ENCODE data around the gene OR6Q1. TPM values are rescaled to one million over a fixed set of nuclear protein-coding genes. Genes with fewer than 3 reads are reported as not detected.

OR6Q1 gene
- total RNA-seq, 1 donor from 2014 or later = not detected

DNA sequence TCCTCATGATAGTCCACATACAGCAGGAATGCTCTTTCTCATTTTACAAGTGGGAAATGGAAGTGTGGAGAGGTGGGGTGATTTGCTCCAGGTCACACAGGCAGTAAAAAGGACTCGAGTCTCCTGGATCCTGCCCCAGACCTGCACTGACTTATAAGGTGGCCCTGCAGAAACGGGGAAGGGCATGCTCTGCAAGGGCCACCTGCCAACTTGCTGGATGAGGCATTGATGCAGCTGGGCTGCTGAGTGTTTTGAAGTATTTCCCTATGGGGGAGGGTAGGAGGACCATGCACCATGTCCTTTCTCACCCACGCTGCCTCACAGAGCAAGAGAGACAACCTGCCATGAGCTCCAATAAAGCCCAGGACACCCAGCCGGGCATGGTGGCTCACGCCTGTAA, 36.9 kb downstream of the OR6Q1 start:
- Histone ChIP-seq H3K4me3 (no peak overlapping the region), H3K27ac (no peak overlapping the region), H3K27me3 (ENCODE audit: low read depth) (no peaks in the 10 kb centered on the region), H3K4me1 (no peaks in the 10 kb centered on the region), H3K9me3 (no peaks in the 10 kb centered on the region), H3K36me3 (no peaks in the 10 kb centered on the region)
- TF ChIP-seq, protein P1, sequence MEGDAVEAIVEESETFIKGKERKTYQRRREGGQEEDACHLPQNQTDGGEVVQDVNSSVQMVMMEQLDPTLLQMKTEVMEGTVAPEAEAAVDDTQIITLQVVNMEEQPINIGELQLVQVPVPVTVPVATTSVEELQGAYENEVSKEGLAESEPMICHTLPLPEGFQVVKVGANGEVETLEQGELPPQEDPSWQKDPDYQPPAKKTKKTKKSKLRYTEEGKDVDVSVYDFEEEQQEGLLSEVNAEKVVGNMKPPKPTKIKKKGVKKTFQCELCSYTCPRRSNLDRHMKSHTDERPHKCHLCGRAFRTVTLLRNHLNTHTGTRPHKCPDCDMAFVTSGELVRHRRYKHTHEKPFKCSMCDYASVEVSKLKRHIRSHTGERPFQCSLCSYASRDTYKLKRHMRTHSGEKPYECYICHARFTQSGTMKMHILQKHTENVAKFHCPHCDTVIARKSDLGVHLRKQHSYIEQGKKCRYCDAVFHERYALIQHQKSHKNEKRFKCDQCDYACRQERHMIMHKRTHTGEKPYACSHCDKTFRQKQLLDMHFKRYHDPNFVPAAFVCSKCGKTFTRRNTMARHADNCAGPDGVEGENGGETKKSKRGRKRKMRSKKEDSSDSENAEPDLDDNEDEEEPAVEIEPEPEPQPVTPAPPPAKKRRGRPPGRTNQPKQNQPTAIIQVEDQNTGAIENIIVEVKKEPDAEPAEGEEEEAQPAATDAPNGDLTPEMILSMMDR (IDR thresholded peaks at IDR 0.05) = no peak
- intact Hi-C loops (cut with DNase I) = no loop called here
- ATAC-seq (no peak), DNase-seq (no peak)

DNA sequence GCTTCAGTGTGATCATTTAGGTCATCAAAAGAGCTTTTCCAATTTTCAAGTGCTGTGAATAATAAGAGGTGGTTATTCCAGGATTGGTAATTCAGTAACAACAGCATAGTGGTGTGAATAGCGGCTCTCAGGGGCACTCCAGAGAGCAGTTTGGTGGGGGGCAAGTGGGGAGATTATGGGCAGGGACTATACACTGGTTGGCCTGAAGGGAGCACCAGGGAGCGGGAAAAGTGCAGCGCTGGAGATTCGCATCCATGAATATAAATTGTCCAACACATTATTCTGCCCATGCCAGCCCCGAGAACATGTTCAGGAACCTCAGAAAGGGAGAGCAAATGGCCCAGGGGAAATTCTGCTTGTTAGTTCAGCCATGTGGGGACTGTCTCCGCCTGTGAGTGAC, 37.9 kb downstream of the OR6Q1 start:
- intact Hi-C loops (cut with DNase I) = no loop called here
- TF ChIP-seq, protein P1 (IDR thresholded peaks at IDR 0.05) = no peak

DNA sequence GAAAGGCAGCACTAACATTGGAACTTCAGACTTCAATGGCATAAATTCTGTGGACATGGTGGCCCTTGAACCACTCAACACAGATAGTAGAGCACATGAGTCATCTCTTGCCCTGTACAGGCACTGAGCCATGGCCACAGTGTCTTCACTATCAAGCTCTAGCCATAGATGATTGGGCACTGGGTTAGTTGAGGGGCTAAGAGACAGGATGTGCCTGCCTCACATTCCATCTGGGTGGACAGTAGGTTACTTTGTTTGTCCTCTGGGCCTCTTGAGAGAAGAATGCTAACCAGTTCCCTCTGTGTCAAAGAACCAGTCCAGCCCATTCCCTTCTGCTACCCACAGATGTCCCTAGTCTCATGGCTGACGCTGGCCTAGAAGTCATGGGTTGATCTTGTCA, 39.8 kb downstream of the OR6Q1 start:
- Histone ChIP-seq H3K27ac (no peak overlapping the region), H3K4me1 (no peaks in the 10 kb centered on the region), H3K4me3 (no peak overlapping the region), H3K27me3 (ENCODE audit: low read depth) (no peaks in the 10 kb centered on the region), H3K9me3 (no peaks in the 10 kb centered on the region), H3K36me3 (no peaks in the 10 kb centered on the region)
- DNase-seq (no peak), ATAC-seq (no peak)
- intact Hi-C loops (cut with DNase I) = no loop called here
- TF ChIP-seq, protein P1 (IDR thresholded peaks at IDR 0.05) = no peak

More for the DNA sequence above, 37.9 kb downstream of the OR6Q1 start:
- ATAC-seq = no peak
- Histone ChIP-seq H3K4me3 (no peak overlapping the region), H3K27me3 (ENCODE audit: low read depth) (no peaks in the 10 kb centered on the region), H3K36me3 (no peaks in the 10 kb centered on the region), H3K4me1 (no peaks in the 10 kb centered on the region), H3K27ac (no peak overlapping the region), H3K9me3 (no peaks in the 10 kb centered on the region)
- DNase-seq = no peak

DNA sequence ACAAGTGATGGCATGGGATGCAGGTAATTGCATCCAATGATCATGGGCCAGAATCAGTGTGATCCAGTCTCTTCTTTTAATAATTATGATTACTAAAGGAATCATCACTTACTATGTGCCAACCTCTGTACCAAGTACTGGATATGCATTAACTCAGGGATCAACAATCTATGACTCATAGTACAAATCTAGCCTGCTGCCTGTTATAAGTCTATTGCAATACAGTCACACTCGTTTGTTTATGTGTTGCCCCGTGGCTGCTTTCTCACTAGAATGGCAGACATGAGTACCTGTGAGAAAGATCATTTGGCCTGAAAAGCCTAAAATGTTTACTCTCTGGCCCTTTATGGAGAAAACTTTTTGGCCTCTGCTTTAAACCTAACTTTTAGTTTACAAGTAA, 45.0 kb downstream of the OR6Q1 start:
- no peaks in the 10 kb centered on the region for H3K27me3 ChIP-seq (ENCODE audit: low read depth)
- no peaks in the 10 kb centered on the region for H3K9me3 ChIP-seq
- TF ChIP-seq, protein P1 (IDR thresholded peaks at IDR 0.05) = no peak
- no peaks in the 10 kb centered on the region for H3K36me3 ChIP-seq
- DNase-seq (no peak), ATAC-seq (no peak)
- intact Hi-C loops (cut with DNase I) = no loop called here
- H3K4me1 ChIP-seq = no peaks in the 10 kb centered on the region
- no peak overlapping the region for H3K27ac ChIP-seq
- no peak overlapping the region for H3K4me3 ChIP-seq

Other genes starting within 250 kb of the OR6Q1 start
- gene OR9Q1, start 7.1 kb upstream of the OR6Q1 start, total RNA-seq = not detected
- not detected for gene OR9I1, start 94.6 kb downstream of the OR6Q1 start, total RNA-seq
- not detected for gene OR9Q2, start 158.1 kb downstream of the OR6Q1 start, total RNA-seq
- gene OR1S2, start 173.2 kb downstream of the OR6Q1 start, total RNA-seq = not detected
- not detected for gene OR1S1, start 181.8 kb downstream of the OR6Q1 start, total RNA-seq
- gene OR10Q1, start 198.0 kb downstream of the OR6Q1 start, total RNA-seq = not detected
- not detected for gene OR10W1, start 237.3 kb downstream of the OR6Q1 start, total RNA-seq

Measured in lower lobe of right lung (tissue), 2 donors.